ENCODE data around the gene NEK6.
A peak's percentile ranks its signal among the peaks of the same experiment; 100 is the strongest.

The NEK6 gene

GRCh38 chr9:124266139-124266825 lies 8.5 kb downstream of the NEK6 start:
- H3K4me2 ChIP-seq: peak overlapping the region; percentile 82
- peak overlapping the region; percentile 75 for H3K27ac ChIP-seq
- TF ChIP-seq Cebpa-rat (IDR thresholded peaks at IDR 0.05): no peak
- no peaks in the 10 kb centered on the region for H3K27me3 ChIP-seq
- H3K36me3 ChIP-seq: peaks cover 43% of the 10 kb centered on the region
- peaks cover 100% of the 10 kb centered on the region for H4K20me1 ChIP-seq
- peaks cover 100% of the 10 kb centered on the region for H3K4me1 ChIP-seq
- H3K9ac ChIP-seq: peak overlapping the region; percentile 55; the same call in 1 of the 2 replicates
- H3K4me3 ChIP-seq: no peak overlapping the region
- H3K9me3 ChIP-seq: no peaks in the 10 kb centered on the region

- peak overlapping the region; percentile 82 for H3K4me2 ChIP-seq
- H3K9ac ChIP-seq: peak overlapping the region; percentile 55
- peak overlapping the region; percentile 30; the same call in 1 of the 2 replicates for H3K4me3 ChIP-seq
- TF ChIP-seq Cebpa-rat (IDR thresholded peaks at IDR 0.05): no peak
- peaks cover 100% of the 10 kb centered on the region for H4K20me1 ChIP-seq
- H3K36me3 ChIP-seq: peaks cover 47% of the 10 kb centered on the region
- H3K27me3 ChIP-seq: no peaks in the 10 kb centered on the region
- peak overlapping the region; percentile 75 for H3K27ac ChIP-seq
- H3K4me1 ChIP-seq: peaks cover 100% of the 10 kb centered on the region
- H3K9me3 ChIP-seq: no peaks in the 10 kb centered on the region
Observed at GRCh38 chr9:124266826-124267201, 9.1 kb downstream of the NEK6 start.

- peaks cover 47% of the 10 kb centered on the region for H3K36me3 ChIP-seq
- peaks cover 100% of the 10 kb centered on the region for H4K20me1 ChIP-seq
- no peaks in the 10 kb centered on the region for H3K9me3 ChIP-seq
- peak overlapping the region; percentile 82 for H3K4me2 ChIP-seq
- peak overlapping the region; percentile 75 for H3K27ac ChIP-seq
- H3K4me3 ChIP-seq: peak overlapping the region; percentile 30; the same call in 1 of the 2 replicates
- H3K9ac ChIP-seq: peak overlapping the region; percentile 55
- H3K27me3 ChIP-seq: no peaks in the 10 kb centered on the region
- no peak for TF ChIP-seq Cebpa-rat (IDR thresholded peaks at IDR 0.05)
- H3K4me1 ChIP-seq: peaks cover 100% of the 10 kb centered on the region
Observed at GRCh38 chr9:124267271-124267807, 9.6 kb downstream of the NEK6 start.

GRCh38 chr9:124268248-124268647 lies 10.5 kb downstream of the NEK6 start:
- Histone ChIP-seq H3K27ac (no peak overlapping the region), H3K9ac (peak overlapping the region; percentile 55; the same call in 1 of the 2 replicates), H3K4me1 (peaks cover 97% of the 10 kb centered on the region), H3K9me3 (no peaks in the 10 kb centered on the region), H3K36me3 (peaks cover 47% of the 10 kb centered on the region), H3K4me2 (peak overlapping the region; percentile 82), H3K27me3 (no peaks in the 10 kb centered on the region), H3K4me3 (no peak overlapping the region), H4K20me1 (peaks cover 100% of the 10 kb centered on the region)
- no peak for TF ChIP-seq Cebpa-rat (IDR thresholded peaks at IDR 0.05)

GRCh38 chr9:124268661-124269060 lies 10.9 kb downstream of the NEK6 start:
- Histone ChIP-seq H3K4me1 (peaks cover 97% of the 10 kb centered on the region), H3K4me2 (peak overlapping the region; percentile 82), H4K20me1 (peaks cover 100% of the 10 kb centered on the region), H3K27ac (0 out of 2 replicates have a peak overlapping the region, but pooled peaks have one; percentile 9), H3K9ac (no peak overlapping the region), H3K4me3 (no peak overlapping the region), H3K36me3 (peaks cover 47% of the 10 kb centered on the region), H3K27me3 (no peaks in the 10 kb centered on the region), H3K9me3 (no peaks in the 10 kb centered on the region)
- no peak for TF ChIP-seq Cebpa-rat (IDR thresholded peaks at IDR 0.05)

- peaks cover 97% of the 10 kb centered on the region for H3K4me1 ChIP-seq
- peaks cover 100% of the 10 kb centered on the region for H4K20me1 ChIP-seq
- H3K36me3 ChIP-seq: peaks cover 50% of the 10 kb centered on the region
Observed at GRCh38 chr9:124269556-124269955, 11.8 kb downstream of the NEK6 start.

GRCh38 chr9:124270504-124271335 lies 13.0 kb downstream of the NEK6 start:
- H3K4me1 ChIP-seq: peaks cover 92% of the 10 kb centered on the region
- no peak overlapping the region for H3K4me3 ChIP-seq
- peak overlapping the region; percentile 38; the same call in 1 of the 2 replicates for H3K27ac ChIP-seq
- no peaks in the 10 kb centered on the region for H3K9me3 ChIP-seq
- H3K4me2 ChIP-seq: no peak overlapping the region
- H3K27me3 ChIP-seq: no peaks in the 10 kb centered on the region
- peak overlapping the region; percentile 34; the same call in 1 of the 2 replicates for H3K9ac ChIP-seq
- H4K20me1 ChIP-seq: peaks cover 100% of the 10 kb centered on the region
- TF ChIP-seq Cebpa-rat (IDR thresholded peaks at IDR 0.05): no peak
- peaks cover 62% of the 10 kb centered on the region for H3K36me3 ChIP-seq

More at GRCh38 chr9:124269556-124269955, 11.8 kb downstream of the NEK6 start:
- Histone ChIP-seq H3K4me3 (no peak overlapping the region), H3K27ac (no peak overlapping the region; the same call in 1 of the 2 replicates), H3K4me2 (no peak overlapping the region; the same call in 1 of the 2 replicates), H3K9me3 (no peaks in the 10 kb centered on the region), H3K27me3 (no peaks in the 10 kb centered on the region), H3K9ac (no peak overlapping the region)
- no peak for TF ChIP-seq Cebpa-rat (IDR thresholded peaks at IDR 0.05)

- H3K27ac ChIP-seq: peak overlapping the region; percentile 38
- peaks cover 68% of the 10 kb centered on the region for H3K36me3 ChIP-seq
- H3K9me3 ChIP-seq: no peaks in the 10 kb centered on the region
- H3K4me2 ChIP-seq: no peak overlapping the region; the same call in 1 of the 2 replicates
- H3K4me1 ChIP-seq: peaks cover 92% of the 10 kb centered on the region
- H3K4me3 ChIP-seq: no peak overlapping the region
- TF ChIP-seq Cebpa-rat (IDR thresholded peaks at IDR 0.05): no peak
- H3K27me3 ChIP-seq: no peaks in the 10 kb centered on the region
- peak overlapping the region; percentile 34; the same call in 1 of the 2 replicates for H3K9ac ChIP-seq
- peaks cover 100% of the 10 kb centered on the region for H4K20me1 ChIP-seq
Observed at GRCh38 chr9:124271660-124272059, 13.9 kb downstream of the NEK6 start.

GRCh38 chr9:124272118-124272517 lies 14.4 kb downstream of the NEK6 start:
- Histone ChIP-seq H3K9ac (no peak overlapping the region), H3K27ac (peak overlapping the region; percentile 38), H3K4me1 (peaks cover 92% of the 10 kb centered on the region), H3K4me2 (peak overlapping the region; percentile 39), H4K20me1 (peaks cover 100% of the 10 kb centered on the region), H3K27me3 (no peaks in the 10 kb centered on the region), H3K36me3 (peaks cover 72% of the 10 kb centered on the region), H3K9me3 (no peaks in the 10 kb centered on the region), H3K4me3 (no peak overlapping the region)
- TF ChIP-seq Cebpa-rat (IDR thresholded peaks at IDR 0.05): no peak
